Measurements from ENCODE around the gene SLC22A1. TPM values are rescaled to one million over a fixed set of nuclear protein-coding genes. Genes with fewer than 3 reads are reported as not detected.
"Not testable (repeated sequence)": the region's sequence is repeated elsewhere in the genome, so short reads cannot be mapped to it uniquely, and the experiment has no call there.

SLC22A1 gene
- total RNA-seq, 1 donor from 2014 or later, result 1.2 TPM

DNA sequence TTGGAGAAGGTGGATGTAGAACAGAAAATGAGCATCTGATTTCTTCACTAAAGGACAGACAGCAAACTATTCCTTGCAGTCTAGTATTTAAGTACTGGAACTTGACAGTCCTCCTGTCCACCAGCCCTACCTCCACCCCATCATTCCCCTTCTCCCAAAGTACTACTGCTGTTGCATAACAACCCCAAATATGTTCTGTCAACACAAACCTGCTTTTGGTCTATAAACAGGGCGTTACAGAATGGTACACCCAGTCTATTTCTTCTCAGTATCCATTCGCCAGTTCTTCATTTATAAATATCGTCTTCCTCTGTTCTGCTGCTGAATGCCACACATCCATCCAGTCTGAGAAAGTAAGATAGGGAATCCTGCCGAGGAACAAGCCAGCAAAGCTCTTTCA, 27.7 kb upstream of the SLC22A1 start:
- no peak for DNase-seq (ENCODE audit: low spot score)

DNA sequence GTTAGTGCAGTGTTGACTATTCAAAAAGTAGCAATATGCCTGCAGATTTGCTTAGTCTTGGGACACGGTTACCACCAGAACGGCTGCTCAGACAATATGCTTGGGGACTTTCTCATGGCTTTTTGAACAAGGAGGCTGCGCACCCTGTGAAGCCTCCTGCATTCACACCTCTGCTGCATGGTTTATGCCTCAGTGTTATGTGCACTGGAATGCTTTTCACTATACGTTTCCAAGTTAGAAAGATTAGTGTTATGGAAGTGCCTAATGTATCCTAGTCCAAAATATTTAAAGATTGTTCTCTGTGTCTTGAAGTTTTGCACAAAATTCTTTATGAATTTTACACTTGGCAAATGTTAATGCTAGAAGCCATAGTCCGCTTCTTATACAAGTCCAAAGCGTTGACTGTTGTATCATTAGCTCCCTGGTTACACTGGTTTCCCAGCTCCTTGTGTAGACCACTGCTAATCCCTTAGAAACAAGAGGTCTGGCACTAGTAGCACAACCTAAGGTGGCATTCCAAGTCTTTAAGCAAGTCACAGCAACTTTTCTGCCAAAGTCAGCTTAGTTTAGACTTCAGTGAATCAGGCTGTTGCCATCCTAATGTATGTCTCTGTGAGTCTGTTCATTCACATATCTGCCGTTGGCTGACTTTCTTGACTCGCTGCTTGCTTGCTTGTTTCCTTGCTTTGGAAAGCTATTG, 26.3 kb upstream of the SLC22A1 start:
- DNase-seq (ENCODE audit: low spot score), result no peak

DNA sequence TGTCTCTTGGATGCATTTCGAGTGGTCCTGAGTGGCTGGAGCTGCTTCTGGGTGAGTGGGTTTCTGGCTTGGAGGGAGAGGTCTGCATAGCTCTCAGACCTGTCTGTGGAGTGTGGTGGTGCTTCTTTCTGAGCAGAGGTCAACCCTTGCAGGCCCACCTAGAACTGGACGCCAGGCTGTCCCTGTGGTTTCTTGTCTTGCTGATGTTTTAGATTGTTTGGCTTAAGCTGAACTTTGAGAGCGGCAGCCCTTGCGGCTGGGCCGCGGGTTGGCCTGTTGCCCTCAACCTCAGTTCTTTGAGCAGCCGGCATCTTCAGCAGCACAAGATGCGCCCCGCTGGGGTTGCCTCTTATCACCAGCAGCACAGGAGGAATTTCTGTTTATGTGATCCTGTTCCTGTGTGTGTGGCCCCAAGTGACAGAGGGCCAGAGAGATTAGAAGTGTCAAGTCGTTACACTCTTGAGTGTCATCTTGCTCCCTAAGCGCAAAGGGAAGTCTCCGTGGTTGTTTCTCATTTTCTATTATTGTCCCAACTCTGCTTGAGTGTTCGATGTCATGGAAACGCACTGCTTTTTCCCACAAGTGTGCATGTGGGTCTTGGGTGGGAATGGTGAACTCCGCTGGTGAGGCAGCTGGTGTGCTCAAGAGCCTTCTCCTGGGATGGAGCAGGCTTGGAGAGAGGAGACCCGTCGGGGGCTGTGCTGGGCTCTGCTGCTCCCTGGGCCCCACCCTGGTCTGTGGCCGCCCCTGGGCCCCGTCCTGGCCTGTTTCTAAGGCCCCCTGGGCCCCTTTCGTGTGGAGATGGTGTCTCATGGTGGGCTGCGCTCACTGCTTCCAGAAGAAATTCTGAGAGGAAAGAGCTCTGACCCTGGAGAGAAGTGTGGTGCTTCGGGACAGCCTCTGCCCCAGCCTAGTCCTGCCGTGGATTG, 20.1 kb upstream of the SLC22A1 start:
- DNase-seq (ENCODE audit: low spot score), result no peak

DNA sequence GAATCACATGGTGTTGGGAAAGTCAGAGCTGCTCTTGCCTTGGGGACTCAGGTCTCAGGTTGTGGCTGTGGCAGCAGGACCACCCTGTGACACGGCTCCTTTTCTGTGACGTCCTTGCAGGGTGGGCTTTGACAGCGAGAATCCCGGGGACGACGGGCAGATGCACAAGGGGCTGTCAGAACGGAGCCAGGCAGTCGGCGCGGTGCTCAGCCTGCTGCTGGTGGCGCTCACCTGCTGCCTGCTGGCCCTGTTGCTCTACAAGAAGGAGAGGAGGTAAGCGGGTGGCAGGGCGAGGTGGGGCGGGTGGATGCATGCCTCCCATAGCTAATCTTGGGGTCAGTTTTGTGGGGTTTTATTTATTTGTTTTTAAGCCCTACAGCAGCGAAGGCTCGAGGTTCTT, 19.2 kb upstream of the SLC22A1 start:
- DNase-seq (ENCODE audit: low spot score), result no peak

DNA sequence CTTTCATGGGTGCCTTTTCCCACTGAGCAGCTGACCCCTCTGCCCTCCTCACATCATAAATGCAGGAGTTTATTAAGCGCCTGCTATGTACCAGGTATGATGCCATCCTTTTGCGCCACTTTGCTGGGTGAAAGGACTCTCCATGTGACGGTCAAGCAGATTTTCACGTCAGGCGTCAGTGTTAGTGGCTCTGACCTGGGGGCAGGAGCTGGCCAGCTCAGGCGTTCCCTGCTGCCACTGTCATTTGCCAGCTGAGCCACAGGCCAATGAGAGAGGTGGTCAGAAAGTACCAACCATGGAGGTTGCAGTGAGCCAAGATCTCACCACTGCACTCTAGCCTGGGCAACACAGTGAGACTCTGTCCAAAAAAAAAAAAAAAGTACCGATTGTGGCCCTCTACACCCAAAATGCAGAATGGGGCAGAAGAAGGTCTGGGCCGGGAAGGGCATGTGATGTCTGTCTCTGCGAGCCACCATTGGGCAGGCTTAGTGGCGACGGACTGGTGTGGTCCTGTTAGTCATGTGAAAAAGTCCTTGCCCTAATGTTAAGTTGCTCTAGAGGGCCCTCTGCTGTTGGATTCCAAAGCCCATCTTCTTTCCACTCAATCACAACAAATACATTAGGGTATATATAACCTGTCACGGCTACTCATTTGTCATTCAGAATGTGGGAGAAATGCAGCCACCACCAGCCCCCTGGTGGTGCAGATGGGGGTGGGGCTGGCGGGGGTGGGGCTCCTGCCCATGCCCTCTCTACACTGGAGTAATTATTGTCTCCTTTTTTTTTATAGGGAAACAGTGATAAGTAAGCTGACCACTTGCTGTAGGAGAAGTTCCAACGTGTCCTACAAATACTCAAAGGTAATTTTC, 18.4 kb upstream of the SLC22A1 start:
- DNase-seq (ENCODE audit: low spot score), result no peak

DNA sequence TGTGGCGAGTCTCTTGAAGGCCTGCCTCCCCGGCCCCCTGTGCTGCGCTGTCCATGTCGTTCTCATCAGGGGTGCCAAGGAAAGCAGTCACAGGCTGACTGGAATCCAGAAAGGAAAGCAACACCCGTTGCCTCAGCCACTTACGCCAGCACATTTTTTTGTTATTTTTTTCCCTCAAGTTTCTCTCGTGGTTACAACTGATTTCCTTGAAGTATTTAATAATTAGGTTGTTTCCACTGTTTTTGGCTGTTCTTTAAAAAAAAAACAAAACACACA, 17.9 kb upstream of the SLC22A1 start:
- DNase-seq (ENCODE audit: low spot score), result no peak

DNA sequence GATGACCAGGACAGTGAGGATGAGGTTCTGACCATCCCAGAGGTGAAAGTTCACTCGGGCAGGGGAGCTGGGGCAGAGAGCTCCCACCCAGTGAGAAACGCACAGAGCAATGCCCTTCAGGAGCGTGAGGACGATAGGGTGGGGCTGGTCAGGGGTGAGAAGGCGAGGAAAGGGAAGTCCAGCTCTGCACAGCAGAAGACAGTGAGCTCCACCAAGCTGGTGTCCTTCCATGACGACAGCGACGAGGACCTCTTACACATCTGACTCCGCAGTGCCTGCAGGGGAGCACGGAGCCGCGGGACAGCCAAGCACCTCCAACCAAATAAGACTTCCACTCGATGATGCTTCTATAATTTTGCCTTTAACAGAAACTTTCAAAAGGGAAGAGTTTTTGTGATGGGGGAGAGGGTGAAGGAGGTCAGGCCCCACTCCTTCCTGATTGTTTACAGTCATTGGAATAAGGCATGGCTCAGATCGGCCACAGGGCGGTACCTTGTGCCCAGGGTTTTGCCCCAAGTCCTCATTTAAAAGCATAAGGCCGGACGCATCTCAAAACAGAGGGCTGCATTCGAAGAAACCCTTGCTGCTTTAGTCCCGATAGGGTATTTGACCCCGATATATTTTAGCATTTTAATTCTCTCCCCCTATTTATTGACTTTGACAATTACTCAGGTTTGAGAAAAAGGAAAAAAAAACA, 16.6 kb upstream of the SLC22A1 start:
- no peak for DNase-seq (ENCODE audit: low spot score)

DNA sequence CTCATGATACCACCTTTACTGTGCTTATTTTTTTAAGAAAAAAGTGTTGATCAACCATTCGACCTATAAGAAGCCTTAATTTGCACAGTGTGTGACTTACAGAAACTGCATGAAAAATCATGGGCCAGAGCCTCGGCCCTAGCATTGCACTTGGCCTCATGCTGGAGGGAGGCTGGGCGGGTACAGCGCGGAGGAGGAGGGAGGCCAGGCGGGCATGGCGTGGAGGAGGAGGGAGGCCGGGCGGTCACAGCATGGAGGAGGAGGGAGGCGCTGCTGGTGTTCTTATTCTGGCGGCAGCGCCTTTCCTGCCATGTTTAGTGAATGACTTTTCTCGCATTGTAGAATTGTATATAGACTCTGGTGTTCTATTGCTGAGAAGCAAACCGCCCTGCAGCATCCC, 15.6 kb upstream of the SLC22A1 start:
- DNase-seq (ENCODE audit: low spot score), result no peak

DNA sequence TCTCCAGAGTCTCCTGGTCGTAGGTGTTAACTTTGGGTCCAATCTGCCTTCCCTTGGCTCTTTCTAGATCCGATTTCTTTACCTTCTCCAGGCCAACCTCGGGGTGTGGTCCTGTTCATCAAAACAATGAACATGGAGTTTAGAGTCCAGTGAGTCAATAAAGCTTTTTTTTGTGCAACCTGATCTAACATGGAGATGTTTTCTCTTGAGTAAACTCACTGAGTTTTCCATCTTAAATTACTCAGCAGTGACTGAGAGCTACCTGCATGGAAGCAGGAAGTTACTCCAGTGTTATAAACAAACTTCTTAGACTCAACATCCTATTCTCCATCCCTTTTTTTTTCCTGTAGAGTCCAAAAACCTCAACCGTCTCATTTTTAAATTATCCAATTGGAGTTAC, 14.9 kb upstream of the SLC22A1 start:
- no peak for DNase-seq (ENCODE audit: low spot score)

DNA sequence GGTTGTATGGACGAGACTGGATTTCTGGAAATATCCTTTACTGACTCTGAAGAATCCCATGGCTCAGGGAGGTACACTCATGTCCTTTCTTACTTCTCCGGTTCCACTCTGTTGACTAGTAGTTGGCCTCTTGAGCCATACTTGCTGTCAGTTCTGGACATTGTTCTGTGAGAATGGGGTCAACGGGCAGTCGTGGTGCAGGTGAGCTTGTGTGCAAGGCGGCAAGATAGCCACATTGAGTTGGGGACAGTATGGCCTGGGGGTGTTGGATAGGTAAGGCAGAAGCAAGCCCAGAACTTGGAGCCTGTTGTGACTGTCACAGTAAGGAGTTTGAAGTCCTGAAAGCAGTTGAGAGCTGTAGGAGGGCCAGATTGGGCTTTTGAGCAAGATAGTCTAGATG, 13.5 kb upstream of the SLC22A1 start:
- DNase-seq (ENCODE audit: low spot score), result no peak

DNA sequence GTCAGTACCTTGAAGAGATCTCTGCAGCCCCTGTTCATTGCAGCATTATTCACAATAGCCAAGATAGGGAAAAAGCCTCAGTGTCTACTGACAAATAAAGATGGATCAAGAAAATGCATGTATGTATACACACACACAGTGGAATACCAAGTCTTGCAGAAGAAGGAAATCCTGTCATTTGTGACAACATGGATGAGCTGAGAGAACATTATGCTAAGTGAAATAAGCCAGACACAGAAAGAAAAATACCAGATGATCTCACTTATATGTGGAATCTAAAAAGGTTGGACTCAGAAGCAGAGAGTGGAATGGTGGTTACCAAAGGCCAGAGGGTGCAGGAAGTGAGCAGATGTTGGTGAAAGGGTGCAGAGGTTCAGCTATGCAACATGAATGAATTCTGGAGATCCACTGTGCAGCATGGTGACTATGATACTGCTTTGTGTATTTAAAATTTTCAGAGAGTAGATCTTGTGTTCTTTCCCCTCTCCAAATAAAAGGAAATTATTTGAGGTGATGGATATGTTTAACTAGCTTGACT, 11.0 kb upstream of the SLC22A1 start:
- no peak for DNase-seq (ENCODE audit: low spot score)

DNA sequence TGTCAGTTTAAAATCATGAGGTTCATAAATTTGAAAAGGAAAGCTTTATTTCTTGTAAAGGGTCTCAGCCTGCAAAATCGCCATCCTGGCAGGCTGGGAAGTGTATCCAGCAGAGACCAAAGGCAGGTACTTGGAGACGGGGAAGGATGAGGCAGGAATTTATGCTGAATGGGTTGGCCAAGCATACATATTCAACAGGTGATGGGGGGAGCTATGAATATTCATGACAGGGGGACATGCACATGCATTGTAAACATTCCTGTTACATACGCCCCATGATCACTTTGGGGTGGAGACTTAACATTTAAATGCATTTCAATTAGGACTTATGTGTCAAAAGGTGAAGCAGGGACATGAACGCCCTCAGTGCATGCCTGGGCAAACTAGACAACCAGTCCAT, 9.8 kb upstream of the SLC22A1 start:
- DNase-seq (ENCODE audit: low spot score), result no peak

DNA sequence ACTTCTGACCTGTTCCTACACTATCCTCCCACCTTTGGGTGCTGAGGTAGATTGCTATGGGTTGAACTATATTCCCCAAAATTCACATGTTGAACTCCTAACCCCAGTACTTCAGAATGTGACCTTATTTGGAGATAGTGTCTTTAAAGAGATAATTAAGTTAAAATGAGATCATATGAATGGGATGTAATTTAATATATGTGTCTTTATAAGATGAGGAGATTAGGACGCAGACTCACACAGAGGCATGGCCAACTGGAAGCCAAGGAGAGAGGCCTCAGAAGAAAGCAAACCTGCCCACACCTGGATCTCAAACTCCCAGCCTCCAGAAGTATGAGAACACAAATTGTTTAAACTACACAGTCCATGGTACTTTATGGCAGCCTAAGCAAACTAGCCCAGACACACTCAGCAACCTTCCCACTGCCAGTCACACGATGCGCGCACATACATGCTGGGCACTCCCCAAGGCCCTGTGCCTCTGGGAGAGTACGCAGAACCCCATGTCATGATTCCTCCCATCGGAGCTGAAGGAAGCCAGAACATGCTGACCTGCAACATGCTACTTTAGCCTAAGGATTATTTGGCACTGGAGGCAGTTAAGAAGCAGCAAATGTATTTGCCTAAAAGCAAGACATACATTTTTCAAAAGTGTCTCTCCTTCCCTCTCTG, 8.9 kb upstream of the SLC22A1 start:
- no peak for DNase-seq (ENCODE audit: low spot score)

DNA sequence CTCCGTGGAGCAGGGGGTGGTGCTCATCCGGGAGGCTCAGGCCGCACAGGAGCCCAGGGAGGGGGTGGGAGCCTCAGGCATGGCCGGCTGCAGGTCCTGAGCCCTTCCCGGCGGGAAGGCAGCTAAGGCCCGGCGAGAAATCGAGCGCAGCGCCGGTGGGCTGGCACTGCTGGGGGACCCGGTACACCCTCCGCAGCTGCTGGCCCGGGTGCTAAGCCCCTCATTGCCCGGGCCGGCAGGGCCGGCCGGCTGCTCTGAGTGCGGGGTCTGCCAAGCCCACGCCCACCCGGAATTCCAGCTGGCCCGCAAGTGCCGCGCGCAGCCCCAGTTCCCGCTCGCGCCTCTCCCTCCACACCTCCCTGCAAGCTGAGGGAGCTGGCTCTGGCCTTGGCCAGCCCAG, 7.1 kb upstream of the SLC22A1 start:
- DNase-seq (ENCODE audit: low spot score), result not testable (repeated sequence)

DNA sequence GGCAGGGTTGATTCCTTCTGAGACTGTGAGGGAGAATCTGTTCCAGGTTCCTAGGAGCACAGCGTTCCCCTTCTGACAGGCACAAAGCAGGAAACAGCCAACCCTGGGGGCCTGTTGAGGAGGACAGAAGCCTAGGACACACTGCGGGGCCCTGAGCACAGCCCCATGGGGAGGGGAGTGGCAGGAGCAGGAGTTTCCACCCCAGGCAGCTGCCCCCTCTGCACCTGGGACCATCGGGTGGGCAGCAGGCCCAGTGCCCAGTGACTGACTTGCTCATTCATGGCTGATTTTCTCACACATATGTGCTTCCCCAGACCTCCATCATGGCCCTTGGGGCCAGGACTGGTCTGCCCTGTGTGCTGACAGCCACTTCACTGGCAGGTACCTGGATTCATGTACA, 6.2 kb upstream of the SLC22A1 start:
- DNase-seq (ENCODE audit: low spot score), result no peak

DNA sequence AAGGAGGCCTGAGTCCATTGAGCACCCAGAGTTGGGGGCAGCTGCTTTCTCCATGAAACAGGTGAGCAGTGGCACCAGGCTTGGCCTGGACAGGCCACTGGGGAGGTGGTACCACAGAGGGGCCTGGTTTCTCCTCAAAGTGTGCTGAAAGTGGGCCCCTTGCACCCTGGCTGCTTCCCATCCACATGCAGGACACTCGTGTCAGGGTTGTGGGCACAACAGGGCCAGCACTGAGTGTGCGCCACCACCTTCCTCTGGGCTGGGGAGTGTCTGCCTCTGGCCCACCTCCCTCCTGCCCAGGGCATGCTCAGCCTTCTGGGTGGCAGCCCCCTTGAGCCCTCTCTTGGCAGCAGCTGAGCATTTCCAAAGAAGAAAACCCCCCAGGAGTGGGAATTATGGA, 5.2 kb upstream of the SLC22A1 start:
- DNase-seq (ENCODE audit: low spot score), result no peak

DNA sequence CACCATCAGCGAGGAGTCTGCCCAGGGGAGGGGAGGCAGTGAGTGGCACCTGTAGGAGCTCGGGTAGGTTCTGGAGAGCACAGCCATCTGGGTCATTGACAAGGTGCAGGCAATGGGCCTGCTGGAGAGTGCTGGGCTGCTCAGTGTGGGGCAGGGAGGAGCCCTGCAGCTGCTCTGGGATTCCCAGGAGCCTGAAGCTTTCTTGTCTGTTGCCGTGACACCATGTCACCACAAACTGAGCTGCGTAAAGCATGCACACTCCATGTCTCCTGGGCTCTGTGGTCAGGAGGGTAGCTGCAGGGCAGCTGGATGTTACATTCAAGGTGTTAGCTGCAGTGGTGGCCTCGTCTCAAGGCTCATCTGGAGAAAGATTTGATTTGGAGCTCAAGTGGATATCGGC, 4.5 kb upstream of the SLC22A1 start:
- no peak for DNase-seq (ENCODE audit: low spot score)

DNA sequence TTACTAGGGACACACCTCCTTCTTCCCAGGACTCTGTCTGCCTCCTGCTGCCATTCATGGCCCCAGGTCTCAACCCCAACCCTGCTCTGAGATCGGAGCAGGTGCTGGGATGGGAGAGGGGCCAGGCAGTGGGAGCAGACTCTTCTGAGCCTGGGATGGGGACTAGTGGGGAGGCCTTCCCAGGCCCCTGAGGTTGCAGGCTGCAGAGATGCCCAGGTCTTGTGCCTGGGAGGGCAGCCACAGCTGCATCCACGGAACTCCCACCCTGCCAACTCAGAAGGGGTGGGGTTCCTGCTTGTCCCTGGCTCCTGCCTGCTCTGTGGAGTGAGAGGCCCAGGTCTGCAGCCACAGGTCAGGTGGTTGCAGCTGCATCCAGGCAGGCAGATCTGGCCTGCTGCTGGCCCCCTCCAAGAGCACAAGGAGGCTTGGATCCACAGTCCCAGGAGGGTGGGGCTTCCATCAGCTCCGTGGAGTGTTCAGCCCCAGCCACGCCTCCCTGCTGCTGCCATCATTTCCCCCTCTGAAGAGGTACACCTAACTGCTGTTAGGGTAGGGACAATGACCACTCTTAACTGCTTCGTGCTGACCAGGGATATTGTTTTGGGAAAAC, 2.9 kb upstream of the SLC22A1 start:
- no peak for DNase-seq (ENCODE audit: low spot score)

DNA sequence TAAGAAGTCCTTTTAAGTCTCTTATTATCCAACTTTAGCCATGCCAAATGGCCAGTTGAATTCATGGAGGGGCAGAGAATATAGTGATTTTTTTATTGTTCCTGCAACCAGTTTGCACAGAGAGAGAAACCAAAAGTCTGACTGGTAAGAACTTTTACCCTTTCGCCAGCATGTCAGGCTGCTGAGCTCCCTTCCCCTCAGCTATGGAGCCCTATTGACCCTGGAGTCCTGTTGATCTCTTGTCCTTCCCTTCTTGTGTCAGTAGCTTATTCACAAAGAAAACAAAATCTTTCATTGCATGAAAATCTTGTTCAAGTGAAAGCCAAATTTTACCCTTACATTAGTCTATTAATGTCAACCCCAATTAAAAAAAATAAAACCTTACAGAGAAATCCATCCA, 1.5 kb upstream of the SLC22A1 start:
- no peak for DNase-seq (ENCODE audit: low spot score)

DNA sequence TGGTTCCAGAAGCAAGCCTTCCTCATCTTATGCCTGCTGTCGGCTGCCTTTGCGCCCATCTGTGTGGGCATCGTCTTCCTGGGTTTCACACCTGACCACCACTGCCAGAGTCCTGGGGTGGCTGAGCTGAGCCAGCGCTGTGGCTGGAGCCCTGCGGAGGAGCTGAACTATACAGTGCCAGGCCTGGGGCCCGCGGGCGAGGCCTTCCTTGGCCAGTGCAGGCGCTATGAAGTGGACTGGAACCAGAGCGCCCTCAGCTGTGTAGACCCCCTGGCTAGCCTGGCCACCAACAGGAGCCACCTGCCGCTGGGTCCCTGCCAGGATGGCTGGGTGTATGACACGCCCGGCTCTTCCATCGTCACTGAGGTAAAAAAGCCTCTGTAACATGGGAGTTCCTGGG, 366 bp downstream of the SLC22A1 start:
- no peak for DNase-seq (ENCODE audit: low spot score)

DNA sequence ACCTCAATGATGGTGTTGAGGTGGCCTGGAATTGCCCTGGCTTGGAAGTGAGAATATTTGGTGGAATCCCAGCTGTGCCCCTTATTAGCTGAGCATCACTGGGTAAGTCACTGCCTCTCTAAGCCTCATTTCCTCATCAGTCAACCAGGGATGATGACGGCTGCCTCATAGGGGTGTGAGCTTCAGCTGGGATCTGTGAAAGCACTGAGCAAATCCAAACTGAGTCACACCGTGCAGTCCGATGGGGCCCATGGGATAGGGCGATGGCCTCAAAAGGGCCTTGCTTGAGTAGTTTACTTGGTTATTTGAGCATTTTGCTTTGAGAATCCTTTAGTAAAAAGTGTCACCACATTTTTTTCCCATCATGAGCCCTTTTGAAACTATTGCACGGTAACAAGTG, 1.1 kb downstream of the SLC22A1 start:
- no peak for DNase-seq (ENCODE audit: low spot score)

All from ureter (tissue), 1 donor.